Liver (tissue), 3 donors: ENCODE results near the gene CT55.

Experiments used
- ATF3 ChIP-seq: IDR thresholded peaks from 2 replicates; pipeline ENCODE4 v1.6.1; 2016; ENCODE audit warnings: antibody characterized with exemption
- EGR1 ChIP-seq, 2 donors: IDR thresholded peaks; 2 replicates each; pipeline ENCODE4 v1.6.1; 2016 to 2018; ENCODE audit warnings: antibody characterized with exemption in 2 of 2, low read depth in 2 of 2
- FOXA1 ChIP-seq: IDR thresholded peaks from 2 replicates; pipeline ENCODE4 v1.6.1; 2016; ENCODE audit warnings: antibody characterized with exemption
- GABPA ChIP-seq, 2 donors: IDR thresholded peaks in 1 of 2; conservative IDR thresholded peaks in 1 of 2; 2 replicates each; pipeline ENCODE4 v1.6.1; 2016; ENCODE audit warnings: antibody characterized with exemption in 2 of 2, mild to moderate bottlenecking in 1 of 2, moderate library complexity in 1 of 2
- RAD21 ChIP-seq, 2 donors: IDR thresholded peaks; 2 replicates each; pipeline ENCODE4 v1.6.1; 2016; ENCODE audit warnings: antibody characterized with exemption in 2 of 2, mild to moderate bottlenecking in 2 of 2
- TAF1 ChIP-seq: conservative IDR thresholded peaks from 2 replicates; pipeline ENCODE4 v1.6.1; 2016; ENCODE audit warnings: antibody characterized with exemption, mild to moderate bottlenecking
- YY1 ChIP-seq: IDR thresholded peaks from 2 replicates; pipeline ENCODE4 v1.6.1; 2016; ENCODE audit warnings: antibody characterized with exemption, mild to moderate bottlenecking
- ZBTB33 ChIP-seq: IDR thresholded peaks from 2 replicates; pipeline ENCODE4 v1.6.1; 2016; ENCODE audit warnings: antibody characterized with exemption
- TF ChIP-seq, protein P1 (sequence below): IDR thresholded peaks from 2 replicates; pipeline ENCODE4 v1.6.1; 2016; ENCODE audit warnings: antibody characterized with exemption
- TF ChIP-seq, protein P2 (sequence below): fragments of 150-350 bp; IDR thresholded peaks from 2 replicates; pipeline ENCODE4 v1.5.1; 2017; ENCODE audit warnings: improper control_type of control experiment, low read depth, low read length; ENCODE audit not compliant: missing input control
- donor health status: healthy.
- donor health status: healthy.

GRCh38 chrX:135112743-135113142, 58.5 kb downstream of the CT55 start:
- TF ChIP-seq, protein P1, sequence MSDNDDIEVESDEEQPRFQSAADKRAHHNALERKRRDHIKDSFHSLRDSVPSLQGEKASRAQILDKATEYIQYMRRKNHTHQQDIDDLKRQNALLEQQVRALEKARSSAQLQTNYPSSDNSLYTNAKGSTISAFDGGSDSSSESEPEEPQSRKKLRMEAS, result no peak
- TF ChIP-seq GABPA (IDR thresholded peaks at IDR 0.05 in 1 of 2, conservative IDR thresholded peaks at IDR 0.05 in 1 of 2) (no peak), TAF1 (no peak), RAD21 (IDR thresholded peaks at IDR 0.05) (no peak), ATF3 (no peak), ZBTB33 (no peak), YY1 (no peak), FOXA1 (no peak), EGR1 (IDR thresholded peaks at IDR 0.05; ENCODE audit: low read depth in 2 of 2) (no peak)
- TF ChIP-seq, protein P2, sequence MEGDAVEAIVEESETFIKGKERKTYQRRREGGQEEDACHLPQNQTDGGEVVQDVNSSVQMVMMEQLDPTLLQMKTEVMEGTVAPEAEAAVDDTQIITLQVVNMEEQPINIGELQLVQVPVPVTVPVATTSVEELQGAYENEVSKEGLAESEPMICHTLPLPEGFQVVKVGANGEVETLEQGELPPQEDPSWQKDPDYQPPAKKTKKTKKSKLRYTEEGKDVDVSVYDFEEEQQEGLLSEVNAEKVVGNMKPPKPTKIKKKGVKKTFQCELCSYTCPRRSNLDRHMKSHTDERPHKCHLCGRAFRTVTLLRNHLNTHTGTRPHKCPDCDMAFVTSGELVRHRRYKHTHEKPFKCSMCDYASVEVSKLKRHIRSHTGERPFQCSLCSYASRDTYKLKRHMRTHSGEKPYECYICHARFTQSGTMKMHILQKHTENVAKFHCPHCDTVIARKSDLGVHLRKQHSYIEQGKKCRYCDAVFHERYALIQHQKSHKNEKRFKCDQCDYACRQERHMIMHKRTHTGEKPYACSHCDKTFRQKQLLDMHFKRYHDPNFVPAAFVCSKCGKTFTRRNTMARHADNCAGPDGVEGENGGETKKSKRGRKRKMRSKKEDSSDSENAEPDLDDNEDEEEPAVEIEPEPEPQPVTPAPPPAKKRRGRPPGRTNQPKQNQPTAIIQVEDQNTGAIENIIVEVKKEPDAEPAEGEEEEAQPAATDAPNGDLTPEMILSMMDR, result no peak
